Activated T-cell treated with anti-CD3 and anti-CD28 coated beads, Interleukin-2, amount 50 U/mL, for 48 hours (primary cell): Measurements from ENCODE around the gene SIN3B.
"Not testable (repeated sequence)": the region's sequence is repeated elsewhere in the genome, so short reads cannot be mapped to it uniquely, and the experiment has no call there.

Experiments
- DNase-seq, 2 experiments: peaks; one replicate each; pipeline ENCODE4 v3.0.0-alpha.2; 2020

The SIN3B gene

GRCh38 chr19:16872728-16873127 lies 43.5 kb downstream of the SIN3B start:
- DNase-seq = no peak

- DNase-seq = no peak
Observed at GRCh38 chr19:16873594-16873993, 44.4 kb downstream of the SIN3B start.

- DNase-seq = no peak
Observed at GRCh38 chr19:16874250-16874977, 45.2 kb downstream of the SIN3B start.

- not testable (repeated sequence) for DNase-seq
Observed at GRCh38 chr19:16874978-16875299, 45.7 kb downstream of the SIN3B start.

- DNase-seq = no peak
Observed at GRCh38 chr19:16875584-16876555, 46.7 kb downstream of the SIN3B start.

GRCh38 chr19:16876904-16877361 lies 47.7 kb downstream of the SIN3B start:
- no peak for DNase-seq

- DNase-seq = no peak
Observed at GRCh38 chr19:16877581-16877980, 48.4 kb downstream of the SIN3B start.

DNA sequence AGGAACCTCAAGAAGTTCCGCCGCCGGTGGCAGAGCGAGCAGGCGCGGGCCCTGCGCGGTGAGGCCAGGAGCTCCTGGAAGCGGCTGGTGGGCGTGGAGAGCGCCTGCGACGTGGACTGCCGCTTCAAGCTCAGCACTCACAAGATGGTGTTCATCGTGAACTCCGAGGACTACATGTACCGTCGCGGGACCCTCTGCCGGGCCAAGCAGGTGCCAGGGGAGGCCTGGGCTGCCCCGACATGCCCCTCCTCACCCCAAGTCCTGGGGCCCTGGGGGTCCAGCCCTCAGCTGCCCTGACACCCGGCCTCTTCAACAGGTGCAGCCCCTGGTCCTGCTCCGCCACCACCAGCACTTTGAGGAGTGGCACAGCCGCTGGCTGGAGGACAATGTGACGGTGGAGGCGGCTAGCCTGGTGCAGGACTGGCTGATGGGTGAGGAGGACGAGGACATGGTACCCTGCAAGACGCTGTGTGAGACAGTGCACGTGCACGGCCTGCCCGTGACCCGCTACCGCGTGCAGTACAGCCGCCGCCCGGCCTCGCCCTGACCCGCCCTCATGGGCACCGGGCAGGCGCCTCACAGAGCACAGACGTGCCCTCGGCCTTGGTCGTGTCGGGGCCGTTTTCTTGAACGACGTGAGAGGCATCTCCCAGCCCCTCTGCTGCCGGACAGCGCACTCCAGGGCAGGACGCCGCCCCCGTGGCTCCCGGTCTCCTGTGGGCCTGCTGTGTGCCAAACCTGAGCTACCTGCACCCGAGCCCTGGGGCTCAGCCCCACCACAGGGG lies 49.2 kb downstream of the SIN3B start:
- no peak for DNase-seq

DNA sequence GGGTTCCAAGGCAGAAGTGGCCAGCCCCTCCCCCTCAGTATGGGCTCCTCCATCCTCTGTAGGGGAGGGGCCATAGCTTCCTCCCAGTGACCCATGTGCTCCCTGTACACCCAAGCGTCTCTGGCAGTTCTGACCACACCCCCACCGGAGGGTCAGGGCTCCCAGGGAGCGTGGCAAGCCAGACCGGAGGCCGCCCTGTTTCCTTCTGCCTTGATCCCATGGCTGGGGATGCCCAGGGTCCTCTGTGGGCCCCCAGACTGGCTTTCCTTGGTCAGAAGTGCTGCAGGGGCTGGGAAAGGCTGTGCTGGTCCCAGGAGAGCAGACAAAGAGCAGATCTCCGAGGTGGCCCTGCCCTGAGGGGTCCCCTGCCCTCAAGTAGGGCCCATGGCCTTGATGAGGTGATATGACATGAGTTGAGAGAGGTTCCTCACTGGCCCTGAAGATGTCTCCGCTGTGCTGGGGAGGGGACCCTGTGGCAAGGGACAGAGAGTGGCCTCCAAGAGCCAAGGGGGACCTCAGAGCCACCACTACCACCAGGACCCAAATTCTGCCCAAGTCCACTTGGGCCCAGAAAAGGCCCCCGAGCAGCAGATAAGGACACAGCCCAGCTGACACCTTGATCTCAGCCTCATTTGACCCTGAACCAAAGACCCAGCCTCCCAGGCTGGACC lies 51.8 kb downstream of the SIN3B start:
- DNase-seq = no peak

GRCh38 chr19:16882146-16882545 lies 52.9 kb downstream of the SIN3B start:
- DNase-seq = no peak

GRCh38 chr19:16883522-16883921 lies 54.3 kb downstream of the SIN3B start:
- no peak for DNase-seq

DNA sequence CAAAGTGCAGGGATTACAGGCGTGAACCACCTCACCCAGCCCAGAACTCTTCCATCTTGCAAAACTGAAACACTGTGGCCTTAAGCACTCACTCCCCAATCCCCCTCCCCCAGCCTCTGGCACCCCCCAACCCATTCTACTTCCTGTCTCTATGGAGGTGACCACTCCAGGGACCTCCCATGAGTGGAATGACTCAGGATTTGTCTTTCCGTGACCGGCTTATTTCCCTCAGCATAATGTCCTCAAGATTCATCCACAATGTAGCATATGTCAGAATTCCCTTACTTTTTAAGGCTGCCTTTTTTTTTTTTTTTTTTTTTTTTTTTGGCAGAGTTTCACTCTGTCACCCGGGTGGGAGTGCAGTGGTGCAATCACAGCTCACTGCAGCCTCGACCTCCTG lies 56.0 kb downstream of the SIN3B start:
- DNase-seq = no peak

DNA sequence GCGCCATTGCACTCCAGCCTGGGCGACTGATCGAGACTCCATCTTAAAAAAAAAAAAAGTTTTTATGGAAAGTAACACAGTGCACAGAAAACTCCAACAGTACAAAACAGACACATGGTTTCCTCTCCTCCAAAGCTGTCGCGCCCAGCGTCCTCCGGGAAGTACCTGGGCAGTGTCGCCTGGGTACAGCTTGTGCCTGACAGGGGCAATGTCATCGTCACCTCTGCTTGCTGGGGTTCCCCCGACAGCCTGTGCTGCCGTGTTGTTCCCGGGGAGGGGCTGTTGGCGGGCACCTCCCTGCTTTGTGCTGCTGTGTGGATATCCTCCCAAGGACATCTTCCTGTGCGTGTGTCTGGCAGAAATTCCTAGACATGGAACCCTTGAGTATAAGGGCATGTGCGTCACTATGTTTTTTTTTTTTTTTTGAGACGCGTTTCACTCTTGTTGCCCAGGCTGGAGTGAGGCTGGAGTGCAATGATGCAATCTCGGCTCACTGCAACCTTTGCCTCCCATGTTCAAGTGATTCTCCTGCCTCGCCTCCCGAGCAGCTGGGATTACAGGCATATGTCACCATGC lies 57.2 kb downstream of the SIN3B start:
- DNase-seq = no peak

DNA sequence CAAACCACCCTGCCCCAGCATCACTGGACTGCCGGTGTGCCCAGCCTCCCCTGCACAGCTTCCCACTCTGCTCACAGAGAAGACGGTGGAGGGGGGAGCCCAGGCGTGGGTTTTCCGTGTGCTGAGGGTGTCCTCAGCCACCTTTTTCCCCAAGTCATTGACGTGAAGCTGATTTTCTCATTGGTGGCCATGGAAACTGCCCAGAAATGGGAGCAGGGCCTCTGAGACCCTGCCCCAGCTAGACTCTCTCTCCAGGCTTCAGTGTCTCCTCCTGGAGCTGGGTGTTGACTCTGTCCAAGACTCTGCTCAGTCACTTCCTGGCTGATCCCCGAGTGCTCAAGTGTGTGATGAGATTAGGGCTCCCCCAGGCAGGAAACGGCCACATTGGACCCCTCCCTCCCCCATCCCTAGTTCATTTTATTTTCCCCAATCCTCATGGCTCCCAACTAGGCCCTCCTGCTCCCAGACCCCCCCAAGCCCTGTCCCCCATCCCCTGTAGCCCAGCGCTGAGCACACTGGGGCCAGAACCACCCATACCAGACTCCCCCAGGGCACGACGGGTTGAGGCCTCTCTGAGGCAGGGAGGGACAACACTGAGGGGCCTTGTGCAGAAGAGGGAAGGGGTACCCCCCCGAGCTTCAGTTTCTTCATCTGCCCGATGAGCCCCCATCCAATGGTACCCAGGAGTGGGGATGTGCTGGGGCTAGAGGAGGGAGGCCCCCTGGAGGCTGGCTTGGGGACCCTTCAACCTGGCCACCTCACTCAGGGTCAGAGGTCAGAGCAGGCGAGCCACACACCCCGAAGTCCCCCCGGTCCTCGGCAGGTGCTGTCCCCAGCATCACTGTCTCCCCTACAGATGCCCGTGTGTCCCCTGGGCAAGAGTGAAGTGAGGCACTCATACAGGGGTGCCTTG lies 58.4 kb downstream of the SIN3B start:
- DNase-seq = no peak

DNA sequence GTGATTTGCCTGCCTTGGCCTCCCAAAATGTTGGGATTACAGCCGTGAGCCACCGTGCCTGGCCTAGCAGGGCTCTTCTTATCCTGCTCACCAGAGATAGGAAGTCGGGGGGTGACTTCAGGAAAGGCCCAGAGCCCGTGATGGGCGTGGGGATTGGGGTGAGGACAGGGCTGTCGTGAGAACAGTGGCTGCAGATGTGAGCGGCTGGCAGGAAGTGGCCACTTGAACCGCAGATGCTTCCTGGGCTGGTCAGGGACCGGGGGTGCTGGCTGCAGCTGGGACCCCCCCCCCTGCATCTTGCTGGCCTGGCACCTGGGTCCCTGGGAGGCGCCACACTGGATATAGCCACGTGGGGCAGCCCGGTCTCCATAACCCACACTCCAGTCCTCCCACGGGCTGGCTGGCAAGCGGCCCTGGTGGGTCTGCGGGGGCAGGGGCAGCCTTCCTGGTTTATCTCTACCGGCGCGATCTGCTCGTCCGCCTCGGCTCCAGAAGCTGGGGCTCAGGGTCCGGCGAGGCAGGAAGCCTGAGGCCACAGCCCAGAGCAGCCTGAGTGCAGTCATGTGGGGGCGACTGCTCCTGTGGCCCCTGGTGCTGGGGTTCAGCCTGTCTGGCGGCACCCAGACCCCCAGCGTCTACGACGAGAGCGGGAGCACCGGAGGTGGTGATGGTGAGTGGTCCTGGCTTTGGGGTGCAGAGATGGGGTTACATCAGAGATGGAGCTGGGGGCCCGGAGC lies 59.6 kb downstream of the SIN3B start, which contains the start of gene F2RL3:
F2RL3 (plus strand) TSS at position 371 of the 737 bp plus-strand sequence; CDS start at position 562, 191 bp downstream.
- DNase-seq = no peak

GRCh38 chr19:16889366-16889882 lies 60.2 kb downstream of the SIN3B start:
- DNase-seq = no peak

DNA sequence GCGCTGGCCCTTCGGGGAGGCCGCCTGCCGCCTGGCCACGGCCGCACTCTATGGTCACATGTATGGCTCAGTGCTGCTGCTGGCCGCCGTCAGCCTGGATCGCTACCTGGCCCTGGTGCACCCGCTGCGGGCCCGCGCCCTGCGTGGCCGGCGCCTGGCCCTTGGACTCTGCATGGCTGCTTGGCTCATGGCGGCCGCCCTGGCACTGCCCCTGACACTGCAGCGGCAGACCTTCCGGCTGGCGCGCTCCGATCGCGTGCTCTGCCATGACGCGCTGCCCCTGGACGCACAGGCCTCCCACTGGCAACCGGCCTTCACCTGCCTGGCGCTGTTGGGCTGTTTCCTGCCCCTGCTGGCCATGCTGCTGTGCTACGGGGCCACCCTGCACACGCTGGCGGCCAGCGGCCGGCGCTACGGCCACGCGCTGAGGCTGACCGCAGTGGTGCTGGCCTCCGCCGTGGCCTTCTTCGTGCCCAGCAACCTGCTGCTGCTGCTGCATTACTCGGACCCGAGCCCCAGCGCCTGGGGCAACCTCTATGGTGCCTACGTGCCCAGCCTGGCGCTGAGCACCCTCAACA lies 60.8 kb downstream of the SIN3B start:
- DNase-seq = no peak

DNA sequence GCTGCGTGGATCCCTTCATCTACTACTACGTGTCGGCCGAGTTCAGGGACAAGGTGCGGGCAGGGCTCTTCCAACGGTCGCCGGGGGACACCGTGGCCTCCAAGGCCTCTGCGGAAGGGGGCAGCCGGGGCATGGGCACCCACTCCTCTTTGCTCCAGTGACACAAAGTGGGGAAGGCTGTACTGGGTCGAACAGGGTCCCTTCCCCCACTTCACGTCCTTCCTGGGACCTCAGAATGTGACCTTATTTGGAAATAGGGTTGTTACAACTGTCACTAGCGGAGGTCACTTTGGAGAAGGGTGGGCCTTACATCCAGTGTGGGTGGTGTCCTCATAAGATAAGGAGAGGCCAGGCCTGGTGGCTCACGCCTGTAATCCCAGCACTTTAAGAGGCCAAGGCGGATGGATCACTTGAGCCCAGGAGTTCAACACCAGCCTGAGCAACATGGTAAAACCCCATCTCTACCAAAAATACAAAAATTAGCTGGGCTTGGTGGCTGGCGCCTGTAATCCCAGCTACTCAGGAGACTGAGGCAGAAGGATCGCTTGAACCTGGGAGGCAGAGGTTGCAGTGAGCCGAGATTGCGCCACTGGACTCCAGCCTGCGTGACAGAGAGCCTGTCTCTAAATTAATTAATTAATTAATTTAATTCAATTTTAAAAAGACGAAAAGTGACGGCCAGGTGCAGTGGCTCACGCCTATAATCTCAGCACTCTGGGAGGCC lies 61.4 kb downstream of the SIN3B start:
- DNase-seq = no peak
